NCI-H2196 (cell line): ENCODE measurements around the gene GBF1.

ENCODE experiments used
- DNase-seq: peaks from one replicate; lab custom pipeline; 2025; ENCODE audit not compliant: unreplicated experiment; lab: John Stamatoyannopoulos, UW

The GBF1 gene

GRCh38 chr10:102419269-102420180 lies 174.2 kb downstream of the GBF1 start:
- peak; percentile 65 for DNase-seq

GRCh38 chr10:102420181-102420713 lies 174.9 kb downstream of the GBF1 start:
- DNase-seq, result no peak

- peak; percentile 89 for DNase-seq
Measured at GRCh38 chr10:102420714-102421506, 175.6 kb downstream of the GBF1 start, which contains the start of gene FBXL15. Gene FBXL15 (plus strand): TSS chr10:102420836. CDS start chr10:102421130, 294 bp downstream.

GRCh38 chr10:102421507-102421756 lies 176.1 kb downstream of the GBF1 start:
- no peak for DNase-seq

GRCh38 chr10:102421757-102422512 lies 176.6 kb downstream of the GBF1 start:
- peak; percentile 14 for DNase-seq

- peak; percentile 68 for DNase-seq
Measured at GRCh38 chr10:102422545-102423129, 177.3 kb downstream of the GBF1 start.

GRCh38 chr10:102423372-102423968 lies 178.1 kb downstream of the GBF1 start:
- no peak for DNase-seq

GRCh38 chr10:102424145-102424544 lies 178.8 kb downstream of the GBF1 start:
- no peak for DNase-seq

- DNase-seq, result no peak
Measured at GRCh38 chr10:102424916-102425315, 179.6 kb downstream of the GBF1 start.

GRCh38 chr10:102425444-102425843 lies 180.1 kb downstream of the GBF1 start:
- no peak for DNase-seq

- no peak for DNase-seq
Measured at GRCh38 chr10:102426803-102427287, 181.5 kb downstream of the GBF1 start.

GRCh38 chr10:102429468-102429867 lies 184.1 kb downstream of the GBF1 start:
- no peak for DNase-seq

GRCh38 chr10:102431452-102432124 lies 186.3 kb downstream of the GBF1 start:
- no peak for DNase-seq
